IMR-90 (cell line): ENCODE results near the gene SEC24A.

Source experiments
- BHLHE40 ChIP-seq: fragments of 150-350 bp; IDR thresholded peaks from 2 replicates; pipeline ENCODE4 v1.6.1; 2016; ENCODE audit warnings: mild to moderate bottlenecking, low read depth, low read length
- CEBPB ChIP-seq: IDR thresholded peaks from 2 replicates; pipeline ENCODE4 v1.6.1; 2012; ENCODE audit warnings: low read depth, low read length, improper control_type of control experiment
- CTCF ChIP-seq: conservative IDR thresholded peaks from 2 replicates; pipeline ENCODE4 v1.5.1; 2012; ENCODE audit warnings: mild to moderate bottlenecking, low read depth, low read length, improper control_type of control experiment
- MAFK ChIP-seq: IDR thresholded peaks from 2 replicates; pipeline ENCODE4 v1.6.1; 2012; ENCODE audit warnings: low read depth, low read length, improper control_type of control experiment
- MAZ ChIP-seq: IDR thresholded peaks from 2 replicates; pipeline ENCODE4 v1.6.1; 2012; ENCODE audit warnings: low read depth, mild to moderate bottlenecking, low read length, improper control_type of control experiment, moderate library complexity, borderline replicate concordance
- MXI1 ChIP-seq: IDR thresholded peaks from 2 replicates; pipeline ENCODE4 v1.6.1; 2012; ENCODE audit warnings: low read depth, mild to moderate bottlenecking, low read length, moderate library complexity, borderline replicate concordance
- NFE2L2 ChIP-seq: fragments of 150-350 bp; IDR thresholded peaks from 2 replicates; pipeline ENCODE4 v1.6.1; 2016; ENCODE audit warnings: low read depth, mild to moderate bottlenecking, low read length
- POLR2A ChIP-seq: IDR thresholded peaks from 2 replicates; pipeline ENCODE4 v1.6.1; 2012; ENCODE audit warnings: mild to moderate bottlenecking, low read depth, low read length
- RAD21 ChIP-seq: IDR thresholded peaks from 2 replicates; pipeline ENCODE4 v1.6.1; 2012; ENCODE audit warnings: low read length, improper control_type of control experiment
- RCOR1 ChIP-seq: IDR thresholded peaks from 2 replicates; pipeline ENCODE4 v1.6.1; 2012; ENCODE audit warnings: mild to moderate bottlenecking, low read length, improper control_type of control experiment; ENCODE audit not compliant: insufficient replicate concordance
- RFX5 ChIP-seq: IDR thresholded peaks from 2 replicates; pipeline ENCODE4 v1.8.0; 2012; ENCODE audit warnings: low read depth, mild to moderate bottlenecking, low read length, moderate library complexity
- SMC3 ChIP-seq: fragments of 150-350 bp; IDR thresholded peaks from 2 replicates; pipeline ENCODE4 v1.6.1; 2016; ENCODE audit warnings: low read depth, mild to moderate bottlenecking, antibody characterized with exemption, low read length, moderate library complexity
- USF2 ChIP-seq: fragments of 150-350 bp; IDR thresholded peaks from 2 replicates; pipeline ENCODE4 v1.6.1; 2017; ENCODE audit warnings: mild to moderate bottlenecking, antibody characterized with exemption, low read length, low read depth

GRCh38 chr5:134758176-134758503 lies 109.6 kb downstream of the SEC24A start:
- no peak for TF ChIP-seq CEBPB
- TF ChIP-seq RFX5, result no peak
- TF ChIP-seq POLR2A, result no peak
- no peak for TF ChIP-seq BHLHE40
- no peak for TF ChIP-seq CTCF
- TF ChIP-seq RCOR1, result peak; percentile 6
- no peak for TF ChIP-seq MAZ
- TF ChIP-seq SMC3, result no peak
- no peak for TF ChIP-seq RAD21
- TF ChIP-seq MXI1, result no peak
- TF ChIP-seq USF2, result no peak
- TF ChIP-seq MAFK, result no peak
- no peak for TF ChIP-seq NFE2L2
